ENCODE data around the gene FASN.
A peak's percentile ranks its signal among the peaks of the same experiment; 100 is the strongest.

FASN gene

DNA sequence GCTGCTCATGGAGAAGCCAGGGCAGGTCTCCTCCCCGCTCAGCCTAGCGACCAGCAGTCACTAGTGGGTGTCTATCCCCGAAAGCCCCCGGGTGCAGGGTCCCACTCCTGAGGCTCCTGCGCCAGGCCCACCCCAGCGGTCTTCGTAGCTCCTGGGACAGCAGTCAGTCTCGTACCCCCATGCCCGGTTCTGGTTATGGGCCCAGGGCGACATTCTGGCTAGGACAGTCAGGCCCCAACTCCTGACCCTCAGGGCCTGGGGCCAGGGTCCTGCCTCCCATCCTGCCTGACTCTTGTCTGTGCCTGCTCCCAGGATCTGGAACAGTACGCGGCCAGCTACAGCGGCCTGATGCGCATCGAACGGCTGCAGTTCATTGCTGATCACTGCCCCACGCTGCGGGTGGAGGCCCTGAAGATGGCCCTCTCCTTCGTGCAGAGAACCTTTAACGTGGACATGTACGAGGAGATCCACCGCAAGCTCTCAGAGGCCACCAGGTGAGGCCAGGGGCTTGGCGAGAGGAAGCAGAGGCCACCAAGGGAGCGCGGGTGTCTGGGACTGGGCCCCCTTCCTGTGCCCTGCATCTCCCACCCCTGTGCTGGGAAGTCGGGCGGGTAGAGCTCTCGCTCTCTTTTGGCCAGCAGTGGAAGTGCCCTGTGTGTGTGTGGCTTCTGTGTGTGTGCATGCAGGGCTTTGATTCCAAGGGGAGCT is 44.3 kb downstream of the FASN start:
- no peaks in the 10 kb centered on the region for H3K9me2 ChIP-seq (replicated peaks; ENCODE audit: insufficient read depth, low read length)
- no peak overlapping the region for H3K4me3 ChIP-seq (ENCODE audit: low read length)
- H3K4me1 ChIP-seq (ENCODE audit: low read length): peaks cover 7% of the 10 kb centered on the region; the same call in 1 of the 2 replicates
- no peak for DNase-seq
- H2AFZ ChIP-seq (ENCODE audit: low read length): no peak overlapping the region
- peak overlapping the region; percentile 98; the same call in 1 of the 2 replicates for H3K4me2 ChIP-seq (ENCODE audit: low read depth, low read length)
- no peaks in the 10 kb centered on the region; the same call in 1 of the 2 replicates for H3F3A ChIP-seq (ENCODE audit: insufficient read depth, low read length)
- H3K9ac ChIP-seq (ENCODE audit: low read length): no peak overlapping the region
- no peak overlapping the region for H3K27ac ChIP-seq (ENCODE audit: low read length)
- H3K9me3 ChIP-seq (replicated peaks; ENCODE audit: insufficient read depth, low read length): no peaks in the 10 kb centered on the region
- no peaks in the 10 kb centered on the region for H3K27me3 ChIP-seq (replicated peaks; ENCODE audit: insufficient read depth, low read length)
- TF ChIP-seq EZH2 (optimal IDR thresholded peaks at IDR 0.05; ENCODE audit: low read depth, low read length) (no peak), EZH2phosphoT487 (IDR thresholded peaks at IDR 0.05; ENCODE audit: low read length) (no peak)
- TF ChIP-seq, protein P1, sequence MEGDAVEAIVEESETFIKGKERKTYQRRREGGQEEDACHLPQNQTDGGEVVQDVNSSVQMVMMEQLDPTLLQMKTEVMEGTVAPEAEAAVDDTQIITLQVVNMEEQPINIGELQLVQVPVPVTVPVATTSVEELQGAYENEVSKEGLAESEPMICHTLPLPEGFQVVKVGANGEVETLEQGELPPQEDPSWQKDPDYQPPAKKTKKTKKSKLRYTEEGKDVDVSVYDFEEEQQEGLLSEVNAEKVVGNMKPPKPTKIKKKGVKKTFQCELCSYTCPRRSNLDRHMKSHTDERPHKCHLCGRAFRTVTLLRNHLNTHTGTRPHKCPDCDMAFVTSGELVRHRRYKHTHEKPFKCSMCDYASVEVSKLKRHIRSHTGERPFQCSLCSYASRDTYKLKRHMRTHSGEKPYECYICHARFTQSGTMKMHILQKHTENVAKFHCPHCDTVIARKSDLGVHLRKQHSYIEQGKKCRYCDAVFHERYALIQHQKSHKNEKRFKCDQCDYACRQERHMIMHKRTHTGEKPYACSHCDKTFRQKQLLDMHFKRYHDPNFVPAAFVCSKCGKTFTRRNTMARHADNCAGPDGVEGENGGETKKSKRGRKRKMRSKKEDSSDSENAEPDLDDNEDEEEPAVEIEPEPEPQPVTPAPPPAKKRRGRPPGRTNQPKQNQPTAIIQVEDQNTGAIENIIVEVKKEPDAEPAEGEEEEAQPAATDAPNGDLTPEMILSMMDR (IDR thresholded peaks at IDR 0.05; ENCODE audit: low read length): no peak
- H4K20me1 ChIP-seq (ENCODE audit: insufficient read depth, low read length): no peaks in the 10 kb centered on the region
- peaks cover 24% of the 10 kb centered on the region for H3K79me2 ChIP-seq (ENCODE audit: low read length)
- H3K36me3 ChIP-seq (replicated peaks; ENCODE audit: insufficient read depth, low read length): no peaks in the 10 kb centered on the region

DNA sequence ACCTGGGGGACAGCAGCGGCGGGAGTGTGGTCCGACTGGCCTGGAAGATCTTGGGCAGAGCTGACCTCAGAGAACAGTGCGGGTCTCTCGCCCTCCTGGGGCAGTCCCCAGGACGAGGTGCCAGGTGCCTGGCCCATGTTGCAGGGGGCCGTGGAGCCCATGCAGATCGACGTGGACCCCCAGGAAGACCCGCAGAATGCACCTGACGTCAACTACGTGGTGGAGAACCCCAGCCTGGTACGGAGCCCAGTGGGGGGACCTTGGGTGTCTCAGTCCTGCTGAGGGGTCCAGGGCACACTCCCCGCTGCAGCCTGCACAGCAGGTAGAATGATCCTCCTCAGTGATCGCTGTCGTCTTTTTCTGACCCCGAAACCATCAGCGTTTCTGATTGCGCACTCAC is 44.9 kb downstream of the FASN start:
- Histone ChIP-seq H3K27ac (ENCODE audit: low read length) (no peak overlapping the region), H3F3A (ENCODE audit: insufficient read depth, low read length) (no peaks in the 10 kb centered on the region; the same call in 1 of the 2 replicates), H2AFZ (ENCODE audit: low read length) (no peak overlapping the region), H3K36me3 (replicated peaks; ENCODE audit: insufficient read depth, low read length) (no peaks in the 10 kb centered on the region), H3K4me1 (ENCODE audit: low read length) (peaks cover 7% of the 10 kb centered on the region; the same call in 1 of the 2 replicates), H3K9ac (ENCODE audit: low read length) (no peak overlapping the region), H3K79me2 (ENCODE audit: low read length) (peaks cover 24% of the 10 kb centered on the region), H4K20me1 (ENCODE audit: insufficient read depth, low read length) (no peaks in the 10 kb centered on the region), H3K9me3 (replicated peaks; ENCODE audit: insufficient read depth, low read length) (no peaks in the 10 kb centered on the region), H3K9me2 (replicated peaks; ENCODE audit: insufficient read depth, low read length) (no peaks in the 10 kb centered on the region), H3K4me3 (ENCODE audit: low read length) (peak overlapping the region; percentile 83; the same call in 1 of the 2 replicates), H3K27me3 (replicated peaks; ENCODE audit: insufficient read depth, low read length) (no peaks in the 10 kb centered on the region), H3K4me2 (ENCODE audit: low read depth, low read length) (peak overlapping the region; percentile 98)
- DNase-seq: no peak
- TF ChIP-seq EZH2 (optimal IDR thresholded peaks at IDR 0.05; ENCODE audit: low read depth, low read length): no peak
- TF ChIP-seq, protein P1 (IDR thresholded peaks at IDR 0.05; ENCODE audit: low read length): no peak
- TF ChIP-seq EZH2phosphoT487 (IDR thresholded peaks at IDR 0.05; ENCODE audit: low read length): no peak

DNA sequence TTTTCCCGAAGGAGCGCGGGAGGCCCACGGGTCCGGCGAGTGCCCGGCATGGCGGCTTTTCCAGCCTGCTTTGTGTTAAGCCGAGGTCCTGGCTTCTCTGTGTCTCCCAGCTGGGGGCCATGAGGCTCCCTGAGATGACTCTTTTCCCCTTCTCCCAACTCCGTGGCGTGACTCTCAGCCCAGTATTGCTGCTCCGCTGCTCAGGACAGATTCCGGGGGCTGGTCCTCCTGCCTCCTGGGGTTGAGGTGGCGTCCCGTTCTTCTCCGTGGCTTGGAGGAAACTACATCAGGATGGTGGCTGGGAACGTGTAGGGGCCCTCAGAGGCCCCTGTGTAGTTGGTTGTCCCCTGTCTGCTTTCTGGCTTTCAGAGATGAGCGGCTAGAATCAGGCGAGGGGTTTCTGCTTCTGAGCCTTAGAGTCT is 45.4 kb downstream of the FASN start:
- Histone ChIP-seq H2AFZ (ENCODE audit: low read length) (no peak overlapping the region), H3K9me3 (replicated peaks; ENCODE audit: insufficient read depth, low read length) (no peaks in the 10 kb centered on the region), H3K27me3 (replicated peaks; ENCODE audit: insufficient read depth, low read length) (no peaks in the 10 kb centered on the region), H3K4me1 (ENCODE audit: low read length) (peaks cover 7% of the 10 kb centered on the region; the same call in 1 of the 2 replicates), H3K4me3 (ENCODE audit: low read length) (peak overlapping the region; percentile 83), H3K27ac (ENCODE audit: low read length) (no peak overlapping the region), H3K9ac (ENCODE audit: low read length) (peak overlapping the region; percentile 77; the same call in 1 of the 2 replicates), H3K36me3 (replicated peaks; ENCODE audit: insufficient read depth, low read length) (no peaks in the 10 kb centered on the region), H3K9me2 (replicated peaks; ENCODE audit: insufficient read depth, low read length) (no peaks in the 10 kb centered on the region), H3K4me2 (ENCODE audit: low read depth, low read length) (peak overlapping the region; percentile 98), H3F3A (ENCODE audit: insufficient read depth, low read length) (no peaks in the 10 kb centered on the region), H4K20me1 (ENCODE audit: insufficient read depth, low read length) (no peaks in the 10 kb centered on the region), H3K79me2 (ENCODE audit: low read length) (peaks cover 24% of the 10 kb centered on the region)
- TF ChIP-seq, protein P1 (IDR thresholded peaks at IDR 0.05; ENCODE audit: low read length): no peak
- TF ChIP-seq EZH2phosphoT487 (IDR thresholded peaks at IDR 0.05; ENCODE audit: low read length) (no peak), EZH2 (optimal IDR thresholded peaks at IDR 0.05; ENCODE audit: low read depth, low read length) (no peak)
- DNase-seq: no peak

Measured in MM.1S (cell line).